Uterus (tissue), 4 donors: Measurements from ENCODE around the gene GOLPH3. TPM values are rescaled to one million over a fixed set of nuclear protein-coding genes. Genes with fewer than 3 reads are reported as not detected.

ENCODE experiments used
- DNase-seq, 2 donors: peaks; one replicate each; pipeline ENCODE4 v3.0.0-alpha.2; 2019 to 2020
- H3K27ac ChIP-seq, 2 donors: fragments of 200-600 bp; sonication (generic); 1 replicate in 1 of 2; 2 replicates in 1 of 2; pipeline ENCODE4 v1.5.1; 2016 to 2018
- H3K27me3 ChIP-seq, 2 donors: fragments of 200-600 bp; sonication (generic); one replicate each; pipeline ENCODE4 v1.5.1; 2018 to 2019; ENCODE audit warnings: control low read depth in 1 of 2
- H3K36me3 ChIP-seq, 2 donors: fragments of 200-600 bp; sonication (generic); one replicate each; pipeline ENCODE4 v1.5.1; 2019; ENCODE audit warnings: control low read depth in 1 of 2
- H3K4me1 ChIP-seq, 2 donors: fragments of 200-600 bp; sonication (generic); one replicate each; pipeline ENCODE4 v1.5.1; 2018 to 2019; ENCODE audit warnings: control low read depth in 1 of 2
- H3K4me3 ChIP-seq, 2 donors: fragments of 200-600 bp; sonication (generic); 1 replicate in 1 of 2; 2 replicates in 1 of 2; pipeline ENCODE4 v1.5.1; 2018 to 2019; ENCODE audit warnings: mild to moderate bottlenecking in 1 of 2
- H3K9me3 ChIP-seq, 2 donors: fragments of 200-600 bp; sonication (generic); one replicate each; pipeline ENCODE4 v1.5.1; 2019; ENCODE audit warnings: control low read depth in 1 of 2
- CTCF ChIP-seq, 4 experiments: fragments of 200-600 bp in 2 of 4; fragments of 450-650 bp in 2 of 4; sonication (generic) in 2 of 4; IDR thresholded peaks; one replicate each; pipeline ENCODE4 v1.5.1; 2016 to 2019; ENCODE audit warnings: antibody characterized with exemption in 4 of 4, mild to moderate bottlenecking in 2 of 4, moderate library complexity in 1 of 4
- POLR2A ChIP-seq, 2 donors: fragments of 450-650 bp; IDR thresholded peaks; one replicate each; pipeline ENCODE4 v1.6.1; 2016; ENCODE audit warnings: antibody characterized with exemption in 2 of 2, mild to moderate bottlenecking in 1 of 2, moderate library complexity in 1 of 2
- intact Hi-C: fragments of 100-400 bp; cut with DNase I; formaldehyde crosslinking; loops from one replicate; pipeline ENCODE4 v1.15.1; 2023; ENCODE audit warnings: low total_unique reads
- total RNA-seq, 4 donors: library from RNA; depleted of rRNA in 3 of 4; stranded (reverse); fragments of >200 nt in 3 of 4; gene quantifications; one replicate each; pipeline versions ENCODE4 v1.1.0 to v1.2.4, GENCODE V29; 2014 to 2023
- donor health status: DM: yes; HTN: yes; CAD: no.

The GOLPH3 gene
- total RNA-seq, 4 donors from 2014 or later, result 31.8 to 93.7 (median 69.0) TPM

GRCh38 chr5:32145378-32145777 lies 28.7 kb downstream of the GOLPH3 start:
- no peaks in the 10 kb centered on the region for H3K9me3 ChIP-seq
- no peak overlapping the region for H3K4me3 ChIP-seq
- H3K36me3 ChIP-seq, result no peaks in the 10 kb centered on the region
- DNase-seq, result no peak
- TF ChIP-seq POLR2A (IDR thresholded peaks at IDR 0.05), result no peak
- no peak for TF ChIP-seq CTCF (IDR thresholded peaks at IDR 0.05)
- peaks cover 0 to 6% of the 10 kb centered on the region in 2 donors for H3K4me1 ChIP-seq
- H3K27ac ChIP-seq, result no peak overlapping the region
- no peaks in the 10 kb centered on the region for H3K27me3 ChIP-seq
- intact Hi-C loops, result no loop called here

GRCh38 chr5:32144378-32145207 lies 29.5 kb downstream of the GOLPH3 start:
- TF ChIP-seq CTCF (IDR thresholded peaks at IDR 0.05) (no peak), POLR2A (IDR thresholded peaks at IDR 0.05) (no peak)
- H3K27ac ChIP-seq, result no peak overlapping the region
- no peak for DNase-seq
- no peaks in the 10 kb centered on the region for H3K36me3 ChIP-seq
- peaks cover 0 to 6% of the 10 kb centered on the region in 2 donors for H3K4me1 ChIP-seq
- no peaks in the 10 kb centered on the region for H3K9me3 ChIP-seq
- no peak overlapping the region for H3K4me3 ChIP-seq
- no peaks in the 10 kb centered on the region for H3K27me3 ChIP-seq
- intact Hi-C loops, result no loop called here

- Histone ChIP-seq H3K4me1 (peaks cover 0 to 6% of the 10 kb centered on the region in 2 donors), H3K4me3 (no peak overlapping the region)
Observed at GRCh38 chr5:32143617-32144377, 30.3 kb downstream of the GOLPH3 start.

GRCh38 chr5:32138839-32139493 lies 35.2 kb downstream of the GOLPH3 start:
- Histone ChIP-seq H3K27ac (no peak overlapping the region), H3K4me3 (no peak overlapping the region), H3K27me3 (no peaks in the 10 kb centered on the region), H3K4me1 (peaks cover 0 to 4% of the 10 kb centered on the region in 2 donors), H3K9me3 (no peaks in the 10 kb centered on the region), H3K36me3 (no peaks in the 10 kb centered on the region)
- intact Hi-C loops, result no loop called here
- TF ChIP-seq CTCF (IDR thresholded peaks at IDR 0.05), result no peak
- no peak for TF ChIP-seq POLR2A (IDR thresholded peaks at IDR 0.05)
- no peak for DNase-seq

More at GRCh38 chr5:32143617-32144377, 30.3 kb downstream of the GOLPH3 start:
- intact Hi-C loops, result no loop called here
- Histone ChIP-seq H3K27ac (no peak overlapping the region), H3K9me3 (no peaks in the 10 kb centered on the region), H3K27me3 (no peaks in the 10 kb centered on the region), H3K36me3 (no peaks in the 10 kb centered on the region)
- DNase-seq, result no peak
- TF ChIP-seq POLR2A (IDR thresholded peaks at IDR 0.05) (no peak), CTCF (IDR thresholded peaks at IDR 0.05) (no peak)
